Panc1 (cell line): ENCODE results near the gene PROX1.

Experiments
- POLR2AphosphoS5 ChIP-seq: IDR thresholded peaks from 2 replicates; pipeline ENCODE4 v1.6.1; 2012; ENCODE audit warnings: mild to moderate bottlenecking, low read depth, low read length, moderate library complexity
- REST ChIP-seq, 2 experiments: IDR thresholded peaks; 2 replicates each; pipeline ENCODE4 v1.6.1; 2011 to 2012; ENCODE audit warnings: low read depth in 2 of 2, control low read depth in 1 of 2, low read length in 1 of 2, mild to moderate bottlenecking in 1 of 2, moderate library complexity in 1 of 2; ENCODE audit not compliant: insufficient read depth in 1 of 2
- SIN3A ChIP-seq: IDR thresholded peaks from 2 replicates; pipeline ENCODE4 v1.6.1; 2012; ENCODE audit warnings: low read depth, mild to moderate bottlenecking, low read length, moderate library complexity, borderline replicate concordance; ENCODE audit not compliant: insufficient read depth
- TCF7L2 ChIP-seq: IDR thresholded peaks from 2 replicates; pipeline ENCODE4 v1.6.1; 2011; ENCODE audit warnings: mild to moderate bottlenecking, low read depth, low read length, inconsistent platforms
- TF ChIP-seq, protein P1 (sequence below): fragments of 450-650 bp; IDR thresholded peaks from 2 replicates; pipeline ENCODE4 v1.5.1; 2017; ENCODE audit warnings: mild to moderate bottlenecking

GRCh38 chr1:214050513-214051401, 63.0 kb downstream of the PROX1 start:
- TF ChIP-seq, protein P1, sequence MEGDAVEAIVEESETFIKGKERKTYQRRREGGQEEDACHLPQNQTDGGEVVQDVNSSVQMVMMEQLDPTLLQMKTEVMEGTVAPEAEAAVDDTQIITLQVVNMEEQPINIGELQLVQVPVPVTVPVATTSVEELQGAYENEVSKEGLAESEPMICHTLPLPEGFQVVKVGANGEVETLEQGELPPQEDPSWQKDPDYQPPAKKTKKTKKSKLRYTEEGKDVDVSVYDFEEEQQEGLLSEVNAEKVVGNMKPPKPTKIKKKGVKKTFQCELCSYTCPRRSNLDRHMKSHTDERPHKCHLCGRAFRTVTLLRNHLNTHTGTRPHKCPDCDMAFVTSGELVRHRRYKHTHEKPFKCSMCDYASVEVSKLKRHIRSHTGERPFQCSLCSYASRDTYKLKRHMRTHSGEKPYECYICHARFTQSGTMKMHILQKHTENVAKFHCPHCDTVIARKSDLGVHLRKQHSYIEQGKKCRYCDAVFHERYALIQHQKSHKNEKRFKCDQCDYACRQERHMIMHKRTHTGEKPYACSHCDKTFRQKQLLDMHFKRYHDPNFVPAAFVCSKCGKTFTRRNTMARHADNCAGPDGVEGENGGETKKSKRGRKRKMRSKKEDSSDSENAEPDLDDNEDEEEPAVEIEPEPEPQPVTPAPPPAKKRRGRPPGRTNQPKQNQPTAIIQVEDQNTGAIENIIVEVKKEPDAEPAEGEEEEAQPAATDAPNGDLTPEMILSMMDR, result no peak
- TF ChIP-seq POLR2AphosphoS5 (no peak), SIN3A (no peak), REST (IDR thresholded peaks at IDR 0.05; ENCODE audit: insufficient read depth in 1 of 2, low read depth in 2 of 2, low read length in 1 of 2) (no peak), TCF7L2 (no peak)
